Erythroblast (primary cell): ENCODE measurements around the gene RIN3.

Experiments
- DNase-seq, 2 experiments: peaks; one replicate each; lab custom pipeline; 2025; lab: John Stamatoyannopoulos, UW
- GATA1 ChIP-seq: IDR thresholded peaks from 2 replicates; pipeline ENCODE4 v1.6.1; 2011; ENCODE audit warnings: low read depth, mild to moderate bottlenecking, control low read depth, low read length, moderate library complexity
- POLR2A ChIP-seq: IDR thresholded peaks from 2 replicates; pipeline ENCODE4 v1.6.1; 2011; ENCODE audit warnings: mild to moderate bottlenecking, low read length

RIN3 gene, protein sequence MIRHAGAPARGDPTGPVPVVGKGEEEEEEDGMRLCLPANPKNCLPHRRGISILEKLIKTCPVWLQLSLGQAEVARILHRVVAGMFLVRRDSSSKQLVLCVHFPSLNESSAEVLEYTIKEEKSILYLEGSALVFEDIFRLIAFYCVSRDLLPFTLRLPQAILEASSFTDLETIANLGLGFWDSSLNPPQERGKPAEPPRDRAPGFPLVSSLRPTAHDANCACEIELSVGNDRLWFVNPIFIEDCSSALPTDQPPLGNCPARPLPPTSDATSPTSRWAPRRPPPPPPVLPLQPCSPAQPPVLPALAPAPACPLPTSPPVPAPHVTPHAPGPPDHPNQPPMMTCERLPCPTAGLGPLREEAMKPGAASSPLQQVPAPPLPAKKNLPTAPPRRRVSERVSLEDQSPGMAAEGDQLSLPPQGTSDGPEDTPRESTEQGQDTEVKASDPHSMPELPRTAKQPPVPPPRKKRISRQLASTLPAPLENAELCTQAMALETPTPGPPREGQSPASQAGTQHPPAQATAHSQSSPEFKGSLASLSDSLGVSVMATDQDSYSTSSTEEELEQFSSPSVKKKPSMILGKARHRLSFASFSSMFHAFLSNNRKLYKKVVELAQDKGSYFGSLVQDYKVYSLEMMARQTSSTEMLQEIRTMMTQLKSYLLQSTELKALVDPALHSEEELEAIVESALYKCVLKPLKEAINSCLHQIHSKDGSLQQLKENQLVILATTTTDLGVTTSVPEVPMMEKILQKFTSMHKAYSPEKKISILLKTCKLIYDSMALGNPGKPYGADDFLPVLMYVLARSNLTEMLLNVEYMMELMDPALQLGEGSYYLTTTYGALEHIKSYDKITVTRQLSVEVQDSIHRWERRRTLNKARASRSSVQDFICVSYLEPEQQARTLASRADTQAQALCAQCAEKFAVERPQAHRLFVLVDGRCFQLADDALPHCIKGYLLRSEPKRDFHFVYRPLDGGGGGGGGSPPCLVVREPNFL

DNA sequence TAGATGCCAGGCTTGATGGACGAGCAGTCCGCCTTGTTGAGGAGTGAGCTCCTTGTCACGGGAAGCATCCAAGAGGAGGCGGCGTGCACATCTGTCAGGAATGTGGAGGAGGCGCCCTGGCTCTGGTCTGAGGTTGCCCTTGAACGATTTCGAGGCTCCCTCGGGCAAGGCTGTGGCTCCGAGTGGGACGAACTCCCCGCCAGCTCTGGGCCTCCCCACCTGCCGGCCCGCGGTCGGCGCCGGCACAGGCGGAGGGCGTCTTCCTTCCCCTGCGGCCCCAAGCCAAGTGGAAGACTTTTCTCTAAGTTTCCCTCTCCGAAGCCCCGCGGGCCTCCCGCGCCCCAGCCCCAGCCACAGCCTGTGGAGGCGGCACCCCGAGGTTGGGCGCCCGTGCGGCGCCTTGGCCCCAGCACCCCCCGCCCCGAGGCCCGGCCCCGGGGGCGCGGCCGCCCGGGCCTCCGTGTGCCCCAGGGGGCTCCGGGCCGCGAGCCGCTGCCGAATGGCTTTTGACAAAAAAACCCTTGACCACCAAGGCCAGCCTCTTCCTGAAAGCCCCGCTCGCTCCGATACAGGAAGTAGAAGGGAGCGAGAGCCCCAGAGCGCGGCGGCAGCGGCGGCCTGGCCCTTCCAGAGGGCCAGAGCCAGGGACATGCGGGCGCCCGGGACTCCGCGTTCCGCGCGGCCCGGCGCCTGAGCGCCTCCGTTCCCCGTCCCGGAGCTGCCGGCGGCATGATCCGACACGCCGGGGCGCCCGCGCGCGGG, at the start of gene RIN3:
Gene RIN3 (plus strand): TSS at position 578 of the 762 bp plus-strand sequence. CDS start 152 bp downstream, at position 730.
- TF ChIP-seq GATA1, result no peak
- peak; percentile 64 for TF ChIP-seq POLR2A
- DNase-seq, result peak; percentile 53 to 59

- no peak for TF ChIP-seq POLR2A
- TF ChIP-seq GATA1, result no peak
- no peak for DNase-seq
Observed at GRCh38 chr14:92464156-92464555, 49.4 kb upstream of the RIN3 start.

DNA sequence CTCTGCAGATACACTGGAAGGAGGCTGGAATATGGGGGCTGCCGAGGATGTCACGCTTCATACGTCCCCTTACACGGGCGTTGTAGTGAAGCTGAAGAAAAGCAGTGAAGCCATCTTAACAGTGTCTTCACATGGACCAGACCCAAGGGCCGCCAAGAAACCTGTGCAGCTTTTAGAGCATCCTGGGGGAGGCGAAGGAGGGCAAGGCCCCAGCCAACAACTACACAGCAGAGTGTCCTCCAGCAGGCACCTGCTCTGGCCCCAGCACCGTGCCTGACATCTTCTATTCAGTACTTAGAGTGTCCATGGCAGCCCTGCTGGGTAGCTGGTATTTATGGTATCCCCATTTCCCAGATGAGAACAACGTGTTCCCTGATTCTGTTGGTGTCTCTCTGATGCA, 48.9 kb upstream of the RIN3 start:
- no peak for TF ChIP-seq GATA1
- TF ChIP-seq POLR2A, result no peak
- no peak for DNase-seq

GRCh38 chr14:92465353-92466055, 48.1 kb upstream of the RIN3 start:
- TF ChIP-seq POLR2A, result no peak
- TF ChIP-seq GATA1, result no peak
- DNase-seq, result no peak

DNA sequence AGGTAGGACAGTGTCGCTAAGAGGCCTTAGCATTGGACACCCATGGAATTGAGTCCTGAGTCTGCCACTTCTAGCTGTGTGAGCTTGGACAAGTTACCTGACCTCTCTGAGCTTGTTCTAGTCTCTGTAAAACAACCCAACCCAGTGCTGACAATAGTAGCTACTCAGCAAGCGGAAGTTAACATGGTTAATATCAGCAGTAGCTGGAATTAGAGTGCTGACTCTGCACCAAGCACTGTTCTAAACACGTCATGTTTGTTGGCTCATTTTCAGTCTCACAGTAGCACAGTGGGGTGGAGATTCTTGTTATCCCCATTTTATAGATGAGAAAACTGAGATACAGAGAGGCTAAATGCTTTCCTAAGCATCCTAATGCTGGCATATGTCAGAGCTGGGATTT, 47.5 kb upstream of the RIN3 start:
- TF ChIP-seq GATA1 (no peak), POLR2A (no peak)
- DNase-seq, result no peak

DNA sequence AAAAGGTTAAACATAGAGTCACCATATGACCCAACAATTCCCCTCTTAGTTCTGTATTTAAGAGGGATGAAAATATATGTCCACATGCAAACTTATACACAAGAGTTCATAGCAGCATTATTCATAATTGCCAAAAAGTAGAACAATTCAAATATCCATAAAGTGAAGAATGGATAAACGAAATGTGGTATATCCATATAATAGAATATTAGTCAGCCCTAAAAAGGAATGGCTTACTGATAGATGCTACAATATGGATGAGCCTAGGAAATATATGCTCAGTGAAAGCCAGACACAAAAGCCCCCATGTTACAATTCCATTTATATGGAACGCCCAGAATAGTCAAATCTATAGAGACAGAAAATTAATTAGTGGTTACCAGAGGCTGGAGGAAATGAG, 44.1 kb upstream of the RIN3 start:
- TF ChIP-seq GATA1 (no peak), POLR2A (no peak)
- DNase-seq, result no peak

- TF ChIP-seq GATA1 (no peak), POLR2A (no peak)
- DNase-seq, result no peak
Observed at GRCh38 chr14:92470215-92470614, 43.4 kb upstream of the RIN3 start.

GRCh38 chr14:92470811-92471210, 42.8 kb upstream of the RIN3 start:
- no peak for TF ChIP-seq GATA1
- TF ChIP-seq POLR2A, result no peak
- DNase-seq, result no peak

- DNase-seq, result no peak
- TF ChIP-seq GATA1 (no peak), POLR2A (no peak)
Observed at GRCh38 chr14:92471919-92472318, 41.7 kb upstream of the RIN3 start.

DNA sequence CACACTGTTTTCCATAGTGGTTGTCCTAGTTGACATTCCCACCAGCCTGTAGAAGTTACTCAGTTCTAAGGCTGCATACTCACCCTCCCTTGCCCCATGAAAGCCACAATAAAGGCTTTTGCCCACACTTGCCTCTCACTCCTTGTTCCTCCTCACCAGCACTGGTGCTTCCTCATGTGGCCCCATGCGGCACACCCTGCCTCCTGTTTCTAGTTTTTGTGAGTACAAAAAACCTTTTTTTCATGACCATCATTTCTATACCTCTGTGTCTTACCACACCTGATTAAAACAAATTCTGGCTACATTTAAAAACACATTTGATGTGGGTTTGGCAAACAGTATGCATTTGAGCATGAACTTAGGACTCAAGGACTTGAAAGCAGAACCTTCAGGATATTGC, 40.7 kb upstream of the RIN3 start:
- TF ChIP-seq POLR2A (no peak), GATA1 (no peak)
- no peak for DNase-seq

GRCh38 chr14:92473261-92473968, 40.2 kb upstream of the RIN3 start:
- DNase-seq, result no peak
- TF ChIP-seq GATA1 (no peak), POLR2A (no peak)

DNA sequence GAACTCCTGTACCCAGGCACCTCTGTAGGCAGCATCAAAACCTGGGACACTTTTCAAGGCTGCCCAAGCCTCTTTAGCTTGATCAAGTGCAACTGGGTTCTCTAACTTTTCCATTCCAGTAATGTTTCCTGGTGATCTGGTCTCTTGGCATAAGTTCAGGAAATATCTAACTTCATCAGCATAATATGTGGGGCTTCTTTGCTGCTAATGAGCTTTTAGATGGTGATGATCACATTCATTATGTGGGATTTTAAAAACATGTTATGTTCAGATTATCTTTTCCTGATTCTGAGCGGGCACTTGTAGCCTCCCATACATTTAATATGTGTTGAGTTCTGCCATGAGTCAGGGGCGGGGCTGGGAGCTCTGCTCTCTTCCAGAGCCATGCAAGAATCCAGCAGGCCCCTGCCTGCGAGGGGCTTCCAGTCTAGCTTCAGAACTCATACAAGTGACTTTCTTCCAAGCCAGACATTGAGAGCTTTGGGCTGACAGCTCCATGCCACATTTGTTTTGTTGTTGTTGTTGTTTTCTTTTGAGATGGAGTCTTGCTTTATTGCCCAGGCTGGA, 39.5 kb upstream of the RIN3 start:
- DNase-seq, result no peak
- TF ChIP-seq GATA1 (no peak), POLR2A (no peak)
